Testis (tissue), 2 donors: ENCODE measurements around the gene PER1.

Experiments used
- POLR2A ChIP-seq: fragments of 450-650 bp; IDR thresholded peaks from one replicate; pipeline ENCODE4 v1.6.1; 2017; ENCODE audit warnings: antibody characterized with exemption, mild to moderate bottlenecking, moderate library complexity
- TF ChIP-seq, protein P1 (sequence below), 3 experiments: fragments of 450-650 bp in 2 of 3; fragments of 200-600 bp in 1 of 3; sonication (generic) in 1 of 3; IDR thresholded peaks; one replicate each; pipeline ENCODE4 v1.5.1; 2016 to 2019; ENCODE audit warnings: antibody characterized with exemption in 3 of 3, mild to moderate bottlenecking in 2 of 3, moderate library complexity in 1 of 3

DNA sequence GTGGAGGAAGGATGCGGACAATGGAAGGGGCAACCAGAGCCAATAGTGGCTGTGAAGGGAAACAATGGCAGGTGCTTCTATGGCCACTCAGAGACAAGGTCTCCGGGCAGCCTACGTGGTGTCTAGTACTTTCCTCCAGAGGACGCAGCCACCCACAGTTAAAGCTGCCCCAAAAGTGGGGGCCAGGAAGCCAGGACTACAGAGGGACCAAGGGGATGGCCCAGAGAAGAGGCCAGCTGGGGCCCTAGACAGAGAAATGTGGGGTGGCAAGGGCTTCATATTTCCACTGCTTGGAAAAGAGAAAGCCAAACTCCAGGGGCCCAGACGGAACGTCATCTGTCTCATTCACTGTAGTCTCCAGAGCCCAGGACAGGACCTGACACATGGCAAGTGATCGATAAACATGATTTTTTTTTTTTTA is 837 bp upstream of the PER1 start:
- TF ChIP-seq, protein P1, sequence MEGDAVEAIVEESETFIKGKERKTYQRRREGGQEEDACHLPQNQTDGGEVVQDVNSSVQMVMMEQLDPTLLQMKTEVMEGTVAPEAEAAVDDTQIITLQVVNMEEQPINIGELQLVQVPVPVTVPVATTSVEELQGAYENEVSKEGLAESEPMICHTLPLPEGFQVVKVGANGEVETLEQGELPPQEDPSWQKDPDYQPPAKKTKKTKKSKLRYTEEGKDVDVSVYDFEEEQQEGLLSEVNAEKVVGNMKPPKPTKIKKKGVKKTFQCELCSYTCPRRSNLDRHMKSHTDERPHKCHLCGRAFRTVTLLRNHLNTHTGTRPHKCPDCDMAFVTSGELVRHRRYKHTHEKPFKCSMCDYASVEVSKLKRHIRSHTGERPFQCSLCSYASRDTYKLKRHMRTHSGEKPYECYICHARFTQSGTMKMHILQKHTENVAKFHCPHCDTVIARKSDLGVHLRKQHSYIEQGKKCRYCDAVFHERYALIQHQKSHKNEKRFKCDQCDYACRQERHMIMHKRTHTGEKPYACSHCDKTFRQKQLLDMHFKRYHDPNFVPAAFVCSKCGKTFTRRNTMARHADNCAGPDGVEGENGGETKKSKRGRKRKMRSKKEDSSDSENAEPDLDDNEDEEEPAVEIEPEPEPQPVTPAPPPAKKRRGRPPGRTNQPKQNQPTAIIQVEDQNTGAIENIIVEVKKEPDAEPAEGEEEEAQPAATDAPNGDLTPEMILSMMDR (IDR thresholded peaks at IDR 0.05): no peak
- no peak for TF ChIP-seq POLR2A
